Right renal pelvis (tissue), 4 donors: ENCODE data around the gene MTERF2. TPM values are rescaled to one million over a fixed set of nuclear protein-coding genes. Genes with fewer than 3 reads are reported as not detected.
A peak's percentile ranks its signal among the peaks of the same experiment; 100 is the strongest.
"Not testable (repeated sequence)": the region's sequence is repeated elsewhere in the genome, so short reads cannot be mapped to it uniquely, and the experiment has no call there.

ENCODE experiments used
- DNase-seq, 4 donors: peaks; one replicate each; pipeline ENCODE4 v3.0.0-alpha.2; 2013; ENCODE audit warnings: low read depth in 4 of 4, low spot score in 3 of 4, missing footprints in 1 of 4
- polyA plus RNA-seq, 4 donors: library from polyadenylated mRNA; unstranded; fragments of 120-200 nt; gene quantifications; one replicate each; pipeline ENCODE4 v1.2.1, GENCODE V29; 2013; ENCODE audit not compliant: insufficient read length in 4 of 4

MTERF2 gene
- polyA plus RNA-seq, result 10 to 100 TPM; 33.6 to 38.8 (median 34.6) TPM

GRCh38 chr12:106986625-106987389 lies at the start of gene MTERF2:
TSS of gene MTERF2 (minus strand) at chr12:106987146. CDS start at chr12:106978714, 8,432 bp downstream.
- peak; percentile 79 to 89 (median 86) for DNase-seq

GRCh38 chr12:107035733-107036132 lies 48.8 kb upstream of the MTERF2 start:
- DNase-seq, result no peak

GRCh38 chr12:107033758-107034739 lies 47.1 kb upstream of the MTERF2 start:
- DNase-seq, result no peak

- no peak for DNase-seq
These were observed 45.3 kb upstream of the MTERF2 start for GRCh38 chr12:107032266-107032665.

- no peak for DNase-seq
These were observed 44.1 kb upstream of the MTERF2 start for GRCh38 chr12:107031061-107031460.

- no peak for DNase-seq
These were observed 42.1 kb upstream of the MTERF2 start for GRCh38 chr12:107029081-107029480.

GRCh38 chr12:107027636-107028053 lies 40.7 kb upstream of the MTERF2 start:
- peak; percentile 28 to 62 (median 54) for DNase-seq

- DNase-seq, result no peak
These were observed 40.1 kb upstream of the MTERF2 start for GRCh38 chr12:107026806-107027635.

GRCh38 chr12:107026356-107026755 lies 39.4 kb upstream of the MTERF2 start:
- DNase-seq, result not testable (repeated sequence)

GRCh38 chr12:107025671-107026070 lies 38.7 kb upstream of the MTERF2 start:
- no peak for DNase-seq

GRCh38 chr12:107019546-107019945 lies 32.6 kb upstream of the MTERF2 start:
- no peak for DNase-seq

GRCh38 chr12:107017042-107017441 lies 30.1 kb upstream of the MTERF2 start:
- DNase-seq, result no peak

- DNase-seq, result no peak
These were observed 27.1 kb upstream of the MTERF2 start for GRCh38 chr12:107014055-107014454.

- no peak for DNase-seq
These were observed 25.9 kb upstream of the MTERF2 start for GRCh38 chr12:107012736-107013425.

GRCh38 chr12:107011519-107011918 lies 24.6 kb upstream of the MTERF2 start:
- no peak for DNase-seq

- no peak for DNase-seq
These were observed 20.5 kb upstream of the MTERF2 start for GRCh38 chr12:107007411-107007810.

- not testable (repeated sequence) for DNase-seq
These were observed 15.7 kb upstream of the MTERF2 start for GRCh38 chr12:107002665-107003064.

GRCh38 chr12:106999446-106999845 lies 12.5 kb upstream of the MTERF2 start:
- DNase-seq, result no peak

GRCh38 chr12:106997916-106998315 lies 11.0 kb upstream of the MTERF2 start:
- no peak for DNase-seq

- not testable (repeated sequence) for DNase-seq
These were observed 9.2 kb upstream of the MTERF2 start for GRCh38 chr12:106996102-106996501.
